Measurements from ENCODE around the gene SATL1.

- TF ChIP-seq CTCF (IDR thresholded peaks at IDR 0.05; ENCODE audit: low read depth, low read length): no peak
- no peak for TF ChIP-seq EZH2phosphoT487 (IDR thresholded peaks at IDR 0.05; ENCODE audit: low read depth)
Observed at GRCh38 chrX:85203461-85203970, 40.1 kb downstream of the SATL1 start.

All from OCI-LY3 (cell line).